SK-N-SH (cell line): ENCODE results near the gene NEK8.

Source experiments
- GABPA ChIP-seq: IDR thresholded peaks from 2 replicates; pipeline ENCODE4 v1.4.0; 2012; ENCODE audit warnings: low read depth, mild to moderate bottlenecking
- TF ChIP-seq, protein P1 (sequence below): IDR thresholded peaks from 2 replicates; pipeline ENCODE4 v1.4.0; 2012; ENCODE audit warnings: low read depth
- TF ChIP-seq, protein P2 (sequence below): fragments of 200-600 bp; sonication (generic); IDR thresholded peaks from 2 replicates; pipeline ENCODE4 v1.6.1; 2017; ENCODE audit warnings: antibody characterized with exemption, mild to moderate bottlenecking, moderate library complexity

DNA sequence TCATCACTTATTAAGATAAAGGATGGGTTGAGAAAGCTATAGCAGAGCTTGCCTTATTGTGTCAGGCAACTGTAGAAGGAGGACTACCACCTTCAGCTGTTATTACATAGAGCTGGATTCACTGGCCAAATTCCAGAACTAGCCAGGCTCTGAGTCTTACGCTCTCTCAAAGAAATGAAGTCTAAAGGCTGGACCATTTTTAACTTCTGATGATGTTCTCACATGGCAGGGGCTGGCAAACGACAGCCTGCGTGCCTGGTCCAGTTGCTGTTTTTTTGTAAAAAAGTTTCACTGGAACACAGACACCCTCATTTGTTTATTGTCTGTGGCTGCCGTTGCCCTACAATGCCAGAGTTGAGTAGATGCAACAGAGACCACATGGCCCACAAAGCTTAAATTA lies 36.5 kb downstream of the NEK8 start:
- TF ChIP-seq, protein P1, sequence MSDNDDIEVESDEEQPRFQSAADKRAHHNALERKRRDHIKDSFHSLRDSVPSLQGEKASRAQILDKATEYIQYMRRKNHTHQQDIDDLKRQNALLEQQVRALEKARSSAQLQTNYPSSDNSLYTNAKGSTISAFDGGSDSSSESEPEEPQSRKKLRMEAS = no peak
- TF ChIP-seq GABPA = no peak
- TF ChIP-seq, protein P2, sequence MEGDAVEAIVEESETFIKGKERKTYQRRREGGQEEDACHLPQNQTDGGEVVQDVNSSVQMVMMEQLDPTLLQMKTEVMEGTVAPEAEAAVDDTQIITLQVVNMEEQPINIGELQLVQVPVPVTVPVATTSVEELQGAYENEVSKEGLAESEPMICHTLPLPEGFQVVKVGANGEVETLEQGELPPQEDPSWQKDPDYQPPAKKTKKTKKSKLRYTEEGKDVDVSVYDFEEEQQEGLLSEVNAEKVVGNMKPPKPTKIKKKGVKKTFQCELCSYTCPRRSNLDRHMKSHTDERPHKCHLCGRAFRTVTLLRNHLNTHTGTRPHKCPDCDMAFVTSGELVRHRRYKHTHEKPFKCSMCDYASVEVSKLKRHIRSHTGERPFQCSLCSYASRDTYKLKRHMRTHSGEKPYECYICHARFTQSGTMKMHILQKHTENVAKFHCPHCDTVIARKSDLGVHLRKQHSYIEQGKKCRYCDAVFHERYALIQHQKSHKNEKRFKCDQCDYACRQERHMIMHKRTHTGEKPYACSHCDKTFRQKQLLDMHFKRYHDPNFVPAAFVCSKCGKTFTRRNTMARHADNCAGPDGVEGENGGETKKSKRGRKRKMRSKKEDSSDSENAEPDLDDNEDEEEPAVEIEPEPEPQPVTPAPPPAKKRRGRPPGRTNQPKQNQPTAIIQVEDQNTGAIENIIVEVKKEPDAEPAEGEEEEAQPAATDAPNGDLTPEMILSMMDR = no peak
